ENCODE results near the gene MDM4.
"Not testable (repeated sequence)": the region's sequence is repeated elsewhere in the genome, so short reads cannot be mapped to it uniquely, and the experiment has no call there.

Gene MDM4

DNA sequence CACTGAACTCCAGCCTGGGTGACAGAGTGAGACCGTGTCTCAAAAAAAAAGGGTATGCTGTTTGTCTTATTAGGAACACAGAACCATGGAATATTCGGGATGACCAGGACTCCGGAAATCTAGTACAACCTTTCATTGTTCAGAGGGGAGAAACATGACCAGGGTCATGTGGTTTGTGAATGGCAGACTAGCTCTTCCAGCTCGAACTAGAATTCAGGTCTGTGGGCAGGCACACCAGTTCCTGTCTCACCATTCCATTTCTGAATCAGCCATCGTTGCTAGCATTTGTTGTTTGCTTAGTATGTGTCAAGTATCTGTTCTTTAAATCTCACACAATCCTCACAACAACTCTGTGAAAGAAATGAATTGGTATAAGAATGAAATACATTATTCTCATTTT is 50.9 kb downstream of the MDM4 start:
- H3K4me3 Mint-ChIP-seq = no peak overlapping the region
- H3K27ac Mint-ChIP-seq = no peak overlapping the region
- DNase-seq (ENCODE audit: low spot score in 2 of 2) (no peak), ATAC-seq (ENCODE audit: low read depth) (no peak)
- peaks cover 20% of the 10 kb centered on the region for H3K4me1 Mint-ChIP-seq
- peaks cover 24% of the 10 kb centered on the region for H3K36me3 Mint-ChIP-seq
- H3K27me3 Mint-ChIP-seq = no peaks in the 10 kb centered on the region
- no peaks in the 10 kb centered on the region for H3K9me3 Mint-ChIP-seq

DNA sequence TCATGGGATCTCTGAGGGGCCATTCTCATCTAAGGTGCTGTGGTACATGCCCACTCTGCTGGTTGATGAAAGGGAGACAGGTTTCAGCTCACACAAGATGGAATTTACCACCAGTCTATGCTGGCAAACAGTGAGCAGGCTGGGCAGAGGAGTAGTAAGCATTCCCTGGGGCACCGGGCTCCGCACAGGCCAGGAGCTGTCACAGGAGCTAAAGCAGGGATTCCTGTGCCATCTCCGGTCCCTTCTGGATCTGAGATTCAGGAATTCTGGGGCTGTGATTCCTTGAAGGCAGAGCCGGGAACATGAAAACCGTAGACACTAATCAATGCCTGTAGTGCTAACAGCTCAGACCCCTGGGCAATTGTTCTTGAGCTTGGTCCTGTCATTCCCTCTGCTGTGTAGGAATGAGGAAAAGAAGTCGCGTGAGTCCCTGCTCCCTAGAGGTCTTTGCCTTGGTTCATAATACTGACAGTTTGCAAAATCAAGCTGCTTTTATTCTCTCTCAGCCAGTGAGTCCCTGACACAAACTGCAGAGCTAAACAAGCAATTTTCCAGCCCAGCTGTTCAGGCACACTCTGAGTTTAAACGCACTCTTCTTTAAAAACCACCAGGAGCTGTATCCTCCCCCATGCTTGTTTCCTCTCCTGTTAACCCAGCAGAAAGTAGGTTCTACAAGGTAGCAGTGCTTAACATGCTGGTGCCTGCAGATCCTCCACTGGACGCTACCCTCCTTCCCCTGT is 52.5 kb downstream of the MDM4 start:
- ATAC-seq (ENCODE audit: low read depth) (no peak), DNase-seq (ENCODE audit: low spot score in 2 of 2) (no peak)
- Mint-ChIP-seq H3K9me3 (no peaks in the 10 kb centered on the region), H3K36me3 (peaks cover 25% of the 10 kb centered on the region), H3K27ac (no peak overlapping the region), H3K4me3 (no peak overlapping the region), H3K27me3 (no peaks in the 10 kb centered on the region), H3K4me1 (peaks cover 15% of the 10 kb centered on the region)

DNA sequence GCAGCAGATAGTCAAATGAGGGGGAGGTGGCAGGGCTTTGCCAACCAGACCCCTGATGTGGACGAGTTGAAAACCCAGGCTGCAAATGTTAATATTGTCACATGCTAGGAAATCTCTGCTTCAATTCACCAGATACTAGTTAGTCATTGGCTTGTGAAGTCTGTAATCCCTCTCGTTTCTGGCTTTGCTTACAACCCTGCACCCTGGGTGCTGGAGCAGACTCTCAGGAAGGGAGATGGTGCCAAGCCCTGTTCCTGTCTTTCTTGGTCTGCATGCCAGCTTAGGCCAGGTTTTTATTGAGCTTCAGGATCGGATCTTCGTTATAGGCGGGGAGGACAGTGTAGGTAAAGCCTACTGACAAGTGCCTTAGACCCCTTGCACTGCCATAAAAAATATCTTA is 53.3 kb downstream of the MDM4 start:
- no peak for DNase-seq (ENCODE audit: low spot score in 2 of 2)
- no peak overlapping the region for H3K27ac Mint-ChIP-seq
- no peaks in the 10 kb centered on the region for H3K27me3 Mint-ChIP-seq
- H3K4me3 Mint-ChIP-seq = no peak overlapping the region
- no peak for ATAC-seq (ENCODE audit: low read depth)
- no peaks in the 10 kb centered on the region for H3K9me3 Mint-ChIP-seq
- peaks cover 13% of the 10 kb centered on the region for H3K4me1 Mint-ChIP-seq
- H3K36me3 Mint-ChIP-seq = peaks cover 25% of the 10 kb centered on the region

DNA sequence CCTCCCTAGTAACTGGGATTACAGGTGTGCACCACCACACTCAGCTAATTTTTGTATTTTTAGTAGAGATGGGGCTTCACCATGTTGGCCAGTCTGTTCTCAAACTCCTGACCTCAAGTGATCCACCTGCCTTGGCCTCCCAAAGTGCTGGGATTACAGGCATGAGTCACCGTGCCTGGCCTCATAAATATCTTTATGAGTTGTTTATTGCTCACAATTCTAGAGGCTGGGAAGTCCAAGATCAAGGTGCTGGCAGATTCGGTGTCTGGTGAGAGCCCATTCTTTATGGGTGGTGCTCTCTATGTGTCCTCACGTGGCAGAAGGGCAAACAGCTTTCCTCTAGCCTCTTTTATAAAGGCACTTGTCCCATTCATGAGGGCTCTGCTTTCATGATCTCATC is 53.8 kb downstream of the MDM4 start:
- not testable (repeated sequence) for H3K9me3 Mint-ChIP-seq; H3K4me1 Mint-ChIP-seq; H3K27me3 Mint-ChIP-seq; ATAC-seq (ENCODE audit: low read depth); DNase-seq (ENCODE audit: low spot score in 2 of 2); H3K27ac Mint-ChIP-seq; H3K4me3 Mint-ChIP-seq
- peaks cover 25% of the 10 kb centered on the region for H3K36me3 Mint-ChIP-seq

DNA sequence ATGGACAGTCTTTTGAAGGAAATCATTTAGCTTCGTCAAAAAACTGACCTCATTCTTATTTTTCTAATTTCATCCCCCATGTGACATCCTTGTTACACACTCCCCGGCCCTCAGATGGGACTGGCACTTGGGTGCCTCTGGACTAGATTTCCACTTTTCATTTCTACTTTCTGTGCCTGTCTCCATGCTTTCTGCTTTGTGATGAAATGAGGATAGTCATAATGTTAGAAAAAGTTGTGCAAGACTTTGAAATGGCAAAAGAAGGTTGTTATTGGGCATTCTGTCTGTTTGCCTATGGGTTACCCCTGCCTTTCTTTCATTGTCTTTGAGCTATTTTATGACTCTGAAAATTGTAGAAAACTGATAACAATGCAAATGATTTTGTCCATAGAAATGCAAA is 54.9 kb downstream of the MDM4 start:
- Mint-ChIP-seq H3K4me1 (peaks cover 3% of the 10 kb centered on the region), H3K4me3 (no peak overlapping the region), H3K27ac (no peak overlapping the region), H3K9me3 (no peaks in the 10 kb centered on the region), H3K27me3 (no peaks in the 10 kb centered on the region), H3K36me3 (peaks cover 23% of the 10 kb centered on the region)
- no peak for ATAC-seq (ENCODE audit: low read depth)
- no peak for DNase-seq (ENCODE audit: low spot score in 2 of 2)

DNA sequence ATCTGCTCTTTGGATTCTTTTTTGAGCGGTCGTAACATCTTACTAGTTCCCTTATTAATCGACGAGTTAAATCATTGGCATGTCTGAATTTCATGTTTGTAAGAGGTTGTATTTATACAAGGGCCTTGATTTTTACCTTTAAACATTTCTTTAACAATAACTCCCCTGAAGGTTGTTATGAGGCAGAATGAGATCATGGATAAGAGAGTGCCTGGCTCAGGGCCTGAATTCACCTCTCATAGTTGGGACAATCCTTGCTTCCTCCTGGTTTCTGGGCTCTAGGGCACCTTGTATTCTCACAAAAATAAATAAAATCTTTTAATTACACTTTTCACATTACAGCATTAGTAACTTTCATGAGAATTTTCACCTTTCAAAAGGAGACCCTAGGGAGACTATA is 55.4 kb downstream of the MDM4 start:
- Mint-ChIP-seq H3K4me1 (peaks cover 3% of the 10 kb centered on the region), H3K4me3 (no peak overlapping the region), H3K27me3 (no peaks in the 10 kb centered on the region), H3K9me3 (no peaks in the 10 kb centered on the region), H3K27ac (no peak overlapping the region), H3K36me3 (peaks cover 23% of the 10 kb centered on the region)
- ATAC-seq (ENCODE audit: low read depth) (no peak), DNase-seq (ENCODE audit: low spot score in 2 of 2) (no peak)

DNA sequence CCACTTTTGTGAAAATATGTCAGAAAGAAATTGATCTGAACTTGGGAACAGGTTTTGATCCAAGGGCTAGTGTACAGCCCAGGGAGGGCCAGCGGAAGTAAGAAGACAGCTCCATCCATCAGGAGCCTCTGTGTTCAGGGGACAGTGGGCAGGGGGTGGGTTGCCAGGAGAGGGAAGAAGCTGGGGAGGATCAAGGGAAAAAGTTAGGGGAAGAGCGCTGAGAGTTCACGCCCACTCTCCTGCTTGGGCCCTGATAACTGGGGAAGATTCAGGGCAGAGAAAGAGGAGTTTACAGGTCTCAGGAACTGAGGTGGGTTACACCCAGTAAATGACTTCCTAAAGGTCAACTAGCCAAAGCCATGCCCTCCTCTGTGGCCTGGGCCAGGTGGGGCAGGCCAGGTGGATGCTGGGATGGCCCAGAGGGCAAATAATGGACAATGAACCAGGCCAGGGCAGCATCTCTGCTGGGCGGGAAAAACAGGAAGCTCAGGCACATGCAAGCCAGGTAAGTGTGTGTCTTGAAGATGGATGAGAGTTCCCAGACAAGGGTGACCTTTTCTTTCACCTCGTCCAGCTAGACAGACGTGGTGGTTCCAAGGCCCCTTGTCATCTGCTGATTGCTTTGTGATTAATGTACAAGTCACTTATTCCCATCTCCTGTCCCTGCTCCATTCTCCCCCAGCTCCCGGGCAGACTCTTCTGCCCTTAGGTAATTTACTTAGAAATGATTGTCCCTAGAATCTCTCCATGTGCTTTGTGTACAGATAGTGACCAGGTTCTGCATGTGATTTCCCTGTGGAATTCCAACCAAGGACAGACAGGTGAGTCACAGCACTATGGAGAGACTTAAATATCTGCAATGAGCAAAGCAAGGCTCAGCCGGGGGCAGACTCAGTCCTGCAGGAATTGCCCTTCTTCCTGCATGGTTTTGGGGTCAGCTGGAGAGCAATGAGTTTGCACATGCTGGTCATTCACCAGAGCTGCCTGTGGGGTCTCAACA is 57.0 kb downstream of the MDM4 start:
- Mint-ChIP-seq H3K4me3 (no peak overlapping the region), H3K36me3 (peaks cover 17% of the 10 kb centered on the region), H3K9me3 (no peaks in the 10 kb centered on the region), H3K27ac (no peak overlapping the region), H3K27me3 (no peaks in the 10 kb centered on the region), H3K4me1 (peaks cover 3% of the 10 kb centered on the region)
- ATAC-seq (ENCODE audit: low read depth) (no peak), DNase-seq (ENCODE audit: low spot score in 2 of 2) (no peak)

DNA sequence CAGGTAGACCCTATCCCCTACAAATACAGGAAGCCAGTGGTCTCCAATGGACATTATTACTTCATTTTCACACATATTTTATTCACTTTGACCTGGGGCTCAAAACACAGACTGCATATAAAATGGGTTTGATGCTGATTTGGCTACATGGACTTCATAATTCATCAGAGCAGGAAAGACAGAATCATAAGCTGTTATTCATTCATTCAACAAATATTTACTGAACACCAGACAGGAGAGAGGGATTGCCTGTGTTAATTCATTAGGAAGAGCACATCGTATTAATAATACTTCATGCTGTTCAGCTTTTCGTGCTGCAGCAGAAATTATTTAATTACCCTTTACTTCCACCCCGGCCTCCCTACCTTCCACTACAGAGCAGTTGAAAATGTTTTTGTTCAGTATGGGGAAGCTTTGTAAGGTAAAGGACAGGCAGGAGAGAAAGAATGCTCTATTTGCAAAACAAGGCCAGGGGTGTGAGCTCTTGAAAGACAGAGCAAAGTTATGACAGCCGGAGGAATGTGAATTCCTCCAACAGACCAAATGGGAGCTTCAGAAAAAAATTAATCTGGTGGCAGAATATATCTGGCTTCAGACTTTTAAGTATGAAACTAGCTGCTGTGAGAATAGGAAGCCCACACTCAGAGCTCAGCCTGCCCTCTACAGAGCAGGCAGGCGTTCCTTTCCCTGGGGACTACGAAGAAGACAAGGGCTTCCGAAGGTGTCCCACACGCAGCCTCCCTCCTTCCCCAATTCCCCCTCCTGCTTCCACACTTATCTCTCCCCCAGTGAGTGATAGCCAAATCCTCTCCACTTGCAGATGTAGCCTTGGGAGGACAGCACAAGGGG is 58.0 kb downstream of the MDM4 start:
- ATAC-seq (ENCODE audit: low read depth) (no peak), DNase-seq (ENCODE audit: low spot score in 2 of 2) (no peak)
- Mint-ChIP-seq H3K4me3 (no peak overlapping the region), H3K9me3 (no peaks in the 10 kb centered on the region), H3K27me3 (no peaks in the 10 kb centered on the region), H3K4me1 (peaks cover 12% of the 10 kb centered on the region), H3K27ac (peak overlapping the region; percentile 51), H3K36me3 (peaks cover 17% of the 10 kb centered on the region)

DNA sequence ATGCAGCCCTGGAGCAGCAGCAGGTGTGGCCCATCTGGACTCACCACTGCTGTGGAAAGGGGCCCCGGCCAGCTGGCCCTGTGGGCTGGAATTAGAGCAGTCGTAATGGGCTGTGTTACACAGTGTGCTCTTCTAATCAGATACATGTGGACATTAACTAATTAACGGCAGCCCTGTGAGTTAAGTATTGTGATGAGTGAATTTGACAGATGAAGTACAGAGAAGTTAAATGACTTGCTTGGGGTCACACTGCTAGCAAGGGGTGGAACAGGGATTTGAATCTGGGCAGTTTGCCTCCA is 58.6 kb downstream of the MDM4 start:
- Mint-ChIP-seq H3K36me3 (peaks cover 14% of the 10 kb centered on the region), H3K27me3 (no peaks in the 10 kb centered on the region), H3K4me1 (peaks cover 14% of the 10 kb centered on the region), H3K27ac (no peak overlapping the region), H3K4me3 (no peak overlapping the region), H3K9me3 (no peaks in the 10 kb centered on the region)
- DNase-seq (ENCODE audit: low spot score in 2 of 2) = no peak
- no peak for ATAC-seq (ENCODE audit: low read depth)

DNA sequence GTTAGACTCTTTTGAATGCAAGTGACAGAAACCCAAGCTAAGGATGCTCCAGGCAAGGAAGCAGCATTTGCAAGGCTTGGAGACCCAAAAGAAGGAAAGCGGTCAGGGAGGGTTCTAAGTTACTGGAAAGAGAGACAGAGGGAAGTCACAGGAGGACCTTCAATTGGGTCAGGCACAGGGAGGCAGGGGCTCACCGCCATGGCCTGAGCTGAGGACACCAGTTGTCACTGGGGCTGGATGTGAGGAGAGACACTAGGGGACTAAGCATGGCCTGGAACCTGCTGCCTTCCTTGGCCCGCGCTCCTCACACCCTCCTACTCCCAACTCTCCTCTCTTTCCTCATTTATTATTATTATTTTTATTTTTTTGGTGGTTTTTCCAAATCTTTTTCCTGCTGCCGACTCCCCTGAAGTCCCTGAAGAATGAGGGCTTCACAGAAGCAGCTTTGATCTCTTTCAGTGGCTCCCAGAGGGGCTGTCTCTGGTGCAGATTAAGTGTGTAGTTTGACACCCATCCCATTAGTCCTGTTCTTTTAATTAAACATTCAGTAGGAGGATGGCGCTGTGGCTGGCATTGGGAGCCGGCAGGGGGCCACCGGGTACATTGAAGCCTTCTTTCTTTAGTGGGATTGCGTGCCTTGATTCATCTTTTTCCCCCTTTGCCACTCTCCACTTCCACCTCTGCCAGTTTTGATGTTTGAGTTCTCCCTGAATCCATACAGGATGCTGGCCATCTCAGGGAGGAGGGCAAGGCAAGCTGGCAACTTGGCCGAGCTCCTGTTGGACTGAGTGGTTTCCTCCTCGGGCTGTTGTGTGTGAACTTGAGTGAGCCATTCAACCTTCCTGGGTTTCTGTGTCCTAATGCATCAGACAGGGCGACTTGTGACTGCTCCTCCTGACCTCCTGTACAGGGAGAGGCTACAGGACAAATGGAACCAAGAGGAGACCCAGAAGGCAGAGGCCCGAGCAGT is 59.3 kb downstream of the MDM4 start:
- Mint-ChIP-seq H3K9me3 (no peaks in the 10 kb centered on the region), H3K36me3 (peaks cover 14% of the 10 kb centered on the region), H3K27ac (peak overlapping the region; percentile 22), H3K4me1 (peaks cover 19% of the 10 kb centered on the region), H3K27me3 (no peaks in the 10 kb centered on the region), H3K4me3 (no peak overlapping the region)
- no peak for ATAC-seq (ENCODE audit: low read depth)
- DNase-seq (ENCODE audit: low spot score in 2 of 2) = no peak

DNA sequence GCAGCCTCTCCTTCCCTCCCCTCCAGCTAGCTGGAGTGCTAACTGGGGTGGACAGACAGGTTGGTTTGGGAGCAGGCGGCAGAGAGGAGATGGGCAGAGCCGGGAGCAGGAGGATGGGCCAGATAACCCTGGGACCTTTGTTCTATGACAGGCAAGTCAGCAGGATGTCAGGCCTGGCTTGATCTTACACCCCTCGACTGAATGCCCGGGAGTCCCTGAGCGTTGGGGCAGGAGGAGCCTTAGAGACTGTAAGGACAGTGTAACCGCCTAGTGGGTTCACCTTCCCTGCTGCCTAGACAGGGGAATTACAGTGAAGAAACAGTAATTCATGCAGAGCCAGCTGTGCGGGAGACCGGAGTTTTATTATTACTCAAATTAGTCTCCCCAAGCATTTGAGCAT is 60.2 kb downstream of the MDM4 start:
- DNase-seq (ENCODE audit: low spot score in 2 of 2) (no peak), ATAC-seq (ENCODE audit: low read depth) (no peak)
- Mint-ChIP-seq H3K9me3 (no peaks in the 10 kb centered on the region), H3K27me3 (no peaks in the 10 kb centered on the region), H3K27ac (no peak overlapping the region), H3K36me3 (peaks cover 11% of the 10 kb centered on the region), H3K4me1 (peaks cover 19% of the 10 kb centered on the region), H3K4me3 (no peak overlapping the region)

DNA sequence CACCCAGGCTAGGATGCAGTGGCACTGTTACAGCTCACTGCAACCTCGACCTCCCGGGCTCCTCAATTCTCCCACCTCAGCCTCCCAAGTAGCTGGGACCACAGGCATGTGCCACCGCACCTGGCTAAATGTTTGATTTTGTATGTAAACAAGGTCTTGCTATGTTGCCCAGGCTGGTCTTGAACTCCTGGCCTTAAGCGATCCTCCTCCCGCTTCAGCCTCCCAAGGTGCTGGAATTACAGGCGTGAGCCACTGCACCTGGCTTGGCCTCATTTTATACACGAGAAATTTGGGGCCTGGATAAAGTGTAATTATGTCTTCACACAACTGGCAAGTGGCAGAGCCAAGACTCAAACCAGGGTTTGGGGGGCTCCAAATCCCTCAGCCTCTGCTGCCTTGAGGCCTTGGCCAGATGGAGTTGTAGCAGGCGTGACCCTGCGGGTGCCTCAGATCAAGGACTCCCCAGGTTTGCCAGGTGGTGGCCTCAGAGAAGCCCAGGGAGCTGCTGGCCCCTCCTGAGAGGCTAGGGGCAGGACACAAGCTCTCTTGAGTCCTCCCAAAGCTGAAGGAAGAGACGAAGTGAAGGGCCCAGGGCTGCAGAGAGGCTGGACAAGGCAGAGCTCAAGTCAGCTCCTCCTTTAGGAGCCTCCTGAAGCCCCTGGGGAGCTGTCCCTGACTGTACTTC is 61.7 kb downstream of the MDM4 start:
- no peaks in the 10 kb centered on the region for H3K9me3 Mint-ChIP-seq
- no peaks in the 10 kb centered on the region for H3K27me3 Mint-ChIP-seq
- H3K27ac Mint-ChIP-seq = peak overlapping the region; percentile 91
- H3K4me3 Mint-ChIP-seq = no peak overlapping the region
- peaks cover 23% of the 10 kb centered on the region for H3K4me1 Mint-ChIP-seq
- ATAC-seq (ENCODE audit: low read depth) (no peak), DNase-seq (ENCODE audit: low spot score in 2 of 2) (no peak)
- peaks cover 5% of the 10 kb centered on the region for H3K36me3 Mint-ChIP-seq
